CD14-positive monocyte (primary cell): ENCODE measurements around the gene CHI3L2. TPM values are rescaled to one million over a fixed set of nuclear protein-coding genes. Genes with fewer than 3 reads are reported as not detected.

Source experiments
- DNase-seq, 3 donors: peaks; one replicate each; pipeline ENCODE4 v3.0.0-alpha.2; 2011 to 2022
- H2AFZ ChIP-seq: 2 replicates; pipeline ENCODE4 v1.6.0; 2012; ENCODE audit warnings: mild to moderate bottlenecking, low read depth, low read length, inconsistent platforms; ENCODE audit not compliant: insufficient read depth, poor library complexity, severe bottlenecking
- H3K27ac ChIP-seq, 2 donors: 1 replicate in 1 of 2; 2 replicates in 1 of 2; pipeline ENCODE4 v1.5.1; 2012 to 2013; ENCODE audit warnings: low read length in 2 of 2, control low read depth in 1 of 2, inconsistent platforms in 1 of 2, low read depth in 1 of 2, mild to moderate bottlenecking in 1 of 2
- H3K27me3 ChIP-seq, 2 donors: one replicate each; pipeline versions ENCODE4 v1.6.0 to v1.6.1; 2011 to 2013; ENCODE audit warnings: low read length in 2 of 2; ENCODE audit not compliant: control insufficient read depth in 2 of 2, insufficient read depth in 2 of 2
- H3K36me3 ChIP-seq, 2 donors: replicated peaks in 1 of 2; 1 replicate in 1 of 2; 2 replicates in 1 of 2; pipeline versions ENCODE4 v1.5.1 to v1.6.1; 2012 to 2013; ENCODE audit warnings: low read length in 2 of 2, control low read depth in 1 of 2, inconsistent platforms in 1 of 2, mild to moderate bottlenecking in 1 of 2; ENCODE audit not compliant: insufficient read depth in 2 of 2, control insufficient read depth in 1 of 2
- H3K4me1 ChIP-seq, 2 donors: 1 replicate in 1 of 2; 2 replicates in 1 of 2; pipeline versions ENCODE4 v1.5.1 to v1.6.1; 2012 to 2013; ENCODE audit warnings: low read length in 2 of 2, control low read depth in 1 of 2, inconsistent platforms in 1 of 2, mild to moderate bottlenecking in 1 of 2, moderate library complexity in 1 of 2; ENCODE audit not compliant: insufficient read depth in 2 of 2, control insufficient read depth in 1 of 2
- H3K4me2 ChIP-seq: replicated peaks from 2 replicates; pipeline ENCODE3; 2012; ENCODE audit warnings: low read length, moderate library complexity, mild to moderate bottlenecking; ENCODE audit not compliant: poor library complexity, severe bottlenecking; ENCODE audit errors: extremely low read depth
- H3K4me3 ChIP-seq, 3 experiments: fragments of 200-600 bp in 1 of 3; sonication (generic) in 1 of 3; replicated peaks in 1 of 3; 1 replicate in 2 of 3; 2 replicates in 1 of 3; pipeline ENCODE4 v1.5.1; 2011 to 2013; ENCODE audit warnings: low read length in 3 of 3, mild to moderate bottlenecking in 3 of 3, control low read depth in 2 of 3, low read depth in 2 of 3, inconsistent platforms in 1 of 3, moderate library complexity in 1 of 3
- H3K79me2 ChIP-seq: 2 replicates; pipeline ENCODE4 v1.6.0; 2012; ENCODE audit warnings: mild to moderate bottlenecking, control low read depth, inconsistent platforms, low read length, moderate library complexity; ENCODE audit not compliant: insufficient read depth
- H3K9ac ChIP-seq: 2 replicates; pipeline ENCODE4 v1.6.0; 2017; ENCODE audit warnings: low read length, mild to moderate bottlenecking; ENCODE audit not compliant: insufficient read depth, poor library complexity, severe bottlenecking
- H3K9me3 ChIP-seq, 2 donors: replicated peaks in 1 of 2; 1 replicate in 1 of 2; 2 replicates in 1 of 2; pipeline versions ENCODE4 v1.5.1 to v1.6.1; 2012 to 2013; ENCODE audit warnings: low read length in 2 of 2, control low read depth in 1 of 2; ENCODE audit not compliant: control insufficient read depth in 1 of 2, insufficient read depth in 1 of 2
- H4K20me1 ChIP-seq: 2 replicates; pipeline ENCODE4 v1.6.0; 2012; ENCODE audit warnings: mild to moderate bottlenecking, low read length, control low read depth, moderate library complexity; ENCODE audit not compliant: insufficient read depth
- H3K27ac Mint-ChIP-seq, 7 donors: one replicate each; pipeline ENCODE4 v1.8.0; 2020; ENCODE audit warnings: mild to moderate bottlenecking in 7 of 7, mixed read lengths in 7 of 7, moderate library complexity in 6 of 7, inconsistent platforms in 2 of 7
- H3K27me3 Mint-ChIP-seq, 3 donors: one replicate each; pipeline ENCODE4 v1.8.0; 2021 to 2022; ENCODE audit warnings: low read depth in 3 of 3, mild to moderate bottlenecking in 3 of 3, mixed read lengths in 3 of 3, moderate library complexity in 3 of 3, inconsistent platforms in 1 of 3
- H3K36me3 Mint-ChIP-seq, 2 donors: one replicate each; pipeline ENCODE4 v1.8.0; 2020; ENCODE audit warnings: mixed read lengths in 2 of 2, inconsistent platforms in 1 of 2, mild to moderate bottlenecking in 1 of 2
- H3K4me1 Mint-ChIP-seq: one replicate; pipeline ENCODE4 v1.8.0; 2020; ENCODE audit warnings: mild to moderate bottlenecking, mixed read lengths
- H3K4me3 Mint-ChIP-seq, 2 donors: one replicate each; pipeline ENCODE4 v1.8.0; 2020; ENCODE audit warnings: mild to moderate bottlenecking in 2 of 2, mixed read lengths in 2 of 2, moderate library complexity in 1 of 2
- H3K9me3 Mint-ChIP-seq, 7 donors: one replicate each; pipeline ENCODE4 v1.8.0; 2020 to 2022; ENCODE audit warnings: mixed read lengths in 7 of 7, mild to moderate bottlenecking in 6 of 7, moderate library complexity in 6 of 7, inconsistent platforms in 2 of 7
- WGBS: methylation state at CpG from one replicate; pipeline ENCODE4 v1.1.5; 2013; ENCODE audit warnings: missing lambda C conversion rate; ENCODE audit not compliant: insufficient coverage; 5-methylcytosine and 5-hydroxymethylcytosine counted together
- intact Hi-C, 2 donors: fragments of 100-400 bp; cut with micrococcal nuclease; formaldehyde crosslinking; loops; one replicate each; pipeline versions ENCODE4 v1.15.0 to v1.15.1; 2023
- polyA plus RNA-seq, 3 donors: library from polyadenylated mRNA; depleted of rRNA in 1 of 3; unstranded in 2 of 3; stranded (reverse) in 1 of 3; fragments of 300-500 nt in 2 of 3; fragments of >200 nt in 1 of 3; fragmentation: Illumina TruSeq in 2 of 3; gene quantifications; 1 replicate in 2 of 3; 2 replicates in 1 of 3; pipeline ENCODE4 v1.2.3, GENCODE V29; 2012 to 2021
- TF ChIP-seq, protein P1 (sequence below): fragments of 200-600 bp; IDR thresholded peaks from one replicate; pipeline ENCODE4 v1.8.0; 2022; ENCODE audit warnings: antibody characterized with exemption, mild to moderate bottlenecking

The CHI3L2 gene
- polyA plus RNA-seq, 3 donors, result 1.2 to 9.9 (median 1.4) TPM

DNA sequence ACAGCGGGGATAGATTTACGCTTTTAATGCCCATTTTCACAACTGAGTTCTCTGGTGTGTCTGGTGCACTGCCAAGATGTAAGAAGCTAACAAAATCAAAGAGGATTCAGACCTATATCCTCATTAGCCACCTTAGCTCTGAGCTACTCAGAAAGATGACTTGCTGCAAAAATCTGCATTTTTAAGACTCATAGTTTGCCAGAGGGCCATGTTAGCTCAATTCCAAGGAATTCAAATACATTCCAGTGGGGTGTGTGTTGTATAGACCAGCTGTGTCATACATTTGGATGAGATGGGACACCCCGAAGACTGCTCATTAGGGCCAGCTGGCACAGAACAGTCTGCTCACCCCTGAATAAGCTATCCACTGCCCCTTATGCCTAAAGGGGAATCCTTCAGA lies 36.0 kb upstream of the CHI3L2 start:
- H3K79me2 ChIP-seq, result no peaks in the 10 kb centered on the region
- H3K27ac ChIP-seq, result peak overlapping the region; percentile 79 to 86
- no peaks in the 10 kb centered on the region for H4K20me1 ChIP-seq
- Mint-ChIP-seq H3K27me3 (no peaks in the 10 kb centered on the region), H3K27ac (peak overlapping the region in 4 of 7 donors; percentile 1 to 97 (median 93)), H3K4me1 (peaks cover 58% of the 10 kb centered on the region), H3K9me3 (no peaks in the 10 kb centered on the region), H3K36me3 (peaks cover 80 to 85% of the 10 kb centered on the region in 2 donors), H3K4me3 (no peak overlapping the region)
- H3K27me3 ChIP-seq, result no peaks in the 10 kb centered on the region
- TF ChIP-seq, protein P1, sequence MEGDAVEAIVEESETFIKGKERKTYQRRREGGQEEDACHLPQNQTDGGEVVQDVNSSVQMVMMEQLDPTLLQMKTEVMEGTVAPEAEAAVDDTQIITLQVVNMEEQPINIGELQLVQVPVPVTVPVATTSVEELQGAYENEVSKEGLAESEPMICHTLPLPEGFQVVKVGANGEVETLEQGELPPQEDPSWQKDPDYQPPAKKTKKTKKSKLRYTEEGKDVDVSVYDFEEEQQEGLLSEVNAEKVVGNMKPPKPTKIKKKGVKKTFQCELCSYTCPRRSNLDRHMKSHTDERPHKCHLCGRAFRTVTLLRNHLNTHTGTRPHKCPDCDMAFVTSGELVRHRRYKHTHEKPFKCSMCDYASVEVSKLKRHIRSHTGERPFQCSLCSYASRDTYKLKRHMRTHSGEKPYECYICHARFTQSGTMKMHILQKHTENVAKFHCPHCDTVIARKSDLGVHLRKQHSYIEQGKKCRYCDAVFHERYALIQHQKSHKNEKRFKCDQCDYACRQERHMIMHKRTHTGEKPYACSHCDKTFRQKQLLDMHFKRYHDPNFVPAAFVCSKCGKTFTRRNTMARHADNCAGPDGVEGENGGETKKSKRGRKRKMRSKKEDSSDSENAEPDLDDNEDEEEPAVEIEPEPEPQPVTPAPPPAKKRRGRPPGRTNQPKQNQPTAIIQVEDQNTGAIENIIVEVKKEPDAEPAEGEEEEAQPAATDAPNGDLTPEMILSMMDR, result no peak
- intact Hi-C loops, result loop anchor here in 1 of 2 donors (5.0 kb wide), 1 partner anchor 49 kb away; the partner anchor contains the start of genes CEPT1 and DRAM2
- H3K9me3 ChIP-seq, result no peaks in the 10 kb centered on the region
- no peak for DNase-seq
- no peak overlapping the region for H3K4me2 ChIP-seq
- no peak overlapping the region for H3K9ac ChIP-seq
- peaks cover 46 to 81% of the 10 kb centered on the region in 2 donors for H3K36me3 ChIP-seq
- no peak overlapping the region for H2AFZ ChIP-seq
- WGBS, result no CpG with 5 or more reads among the region's 3 CpGs
- H3K4me3 ChIP-seq, result no peak overlapping the region
- peaks cover 63 to 80% of the 10 kb centered on the region in 2 donors for H3K4me1 ChIP-seq

DNA sequence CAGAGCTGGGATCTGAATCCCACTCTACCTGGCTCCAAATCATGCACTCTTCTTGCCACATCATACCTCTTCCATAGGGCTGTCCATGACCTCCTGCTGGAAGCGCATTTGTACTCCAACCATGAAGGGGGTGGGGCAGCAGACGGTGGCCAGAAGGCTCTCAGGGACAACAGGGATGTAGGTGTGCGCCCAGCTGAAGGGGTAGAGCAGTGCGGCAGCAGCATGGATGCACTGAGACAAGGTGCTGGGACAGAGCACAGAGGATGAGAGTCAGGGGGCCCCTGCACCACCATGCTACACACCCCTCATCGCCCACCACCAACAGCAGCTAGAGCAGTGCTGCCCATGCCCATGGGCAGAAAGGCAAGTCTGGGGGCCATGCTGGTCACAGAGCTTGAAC lies 35.4 kb upstream of the CHI3L2 start:
- Mint-ChIP-seq H3K36me3 (peaks cover 80 to 83% of the 10 kb centered on the region in 2 donors), H3K27ac (peak overlapping the region; percentile 82 to 97 (median 91)), H3K27me3 (no peaks in the 10 kb centered on the region), H3K4me3 (peak overlapping the region in 1 of 2 donors; percentile 20), H3K9me3 (no peaks in the 10 kb centered on the region), H3K4me1 (peaks cover 63% of the 10 kb centered on the region)
- intact Hi-C loops, result loop anchor here in 1 of 2 donors (5.0 kb wide), 1 partner anchor 50 kb away; the partner anchor contains the start of genes CEPT1 and DRAM2
- Histone ChIP-seq H3K4me3 (peak overlapping the region in 1 of 3 experiments; percentile 52), H3K79me2 (no peaks in the 10 kb centered on the region), H3K27ac (peak overlapping the region; percentile 79 to 86), H3K4me2 (peak overlapping the region; percentile 61), H3K9me3 (no peaks in the 10 kb centered on the region), H3K4me1 (peaks cover 69 to 82% of the 10 kb centered on the region in 2 donors), H3K27me3 (no peaks in the 10 kb centered on the region), H3K9ac (no peak overlapping the region), H3K36me3 (peaks cover 40 to 78% of the 10 kb centered on the region in 2 donors), H2AFZ (no peak overlapping the region), H4K20me1 (no peaks in the 10 kb centered on the region)
- DNase-seq, result no peak
- TF ChIP-seq, protein P1, result no peak
- 98% methylated on average over 4 of the region's 5 CpGs for WGBS
